ENCODE results near the gene TMEM184C. TPM values are rescaled to one million over a fixed set of nuclear protein-coding genes. Genes with fewer than 3 reads are reported as not detected.

The TMEM184C gene
- 10 to 100 TPM; 12.8 to 31.5 (median 21.6) TPM for polyA plus RNA-seq

- Mint-ChIP-seq H3K27me3 (ENCODE audit: low read depth in 3 of 3) (peaks cover 0 to 9% (median 8%) of the 10 kb centered on the region in 3 donors), H3K27ac (peak within 1 kb of the TSS; percentile 93 to 98 (median 96)), H3K4me1 (peaks cover 48 to 50% of the 10 kb centered on the region in 2 donors), H3K36me3 (peaks cover 0 to 14% (median 9%) of the 10 kb centered on the region in 3 donors), H3K9me3 (no peaks in the 10 kb centered on the region), H3K4me3 (peak within 1 kb of the TSS; percentile 95 to 98 (median 96))
- DNase-seq: peak; percentile 96 to 97 (median 96)
Measured at GRCh38 chr4:147617173-147617840, at the start of gene TMEM184C. TMEM184C (plus strand) TSS chr4:147617397; CDS start chr4:147617957, 560 bp downstream.

DNA sequence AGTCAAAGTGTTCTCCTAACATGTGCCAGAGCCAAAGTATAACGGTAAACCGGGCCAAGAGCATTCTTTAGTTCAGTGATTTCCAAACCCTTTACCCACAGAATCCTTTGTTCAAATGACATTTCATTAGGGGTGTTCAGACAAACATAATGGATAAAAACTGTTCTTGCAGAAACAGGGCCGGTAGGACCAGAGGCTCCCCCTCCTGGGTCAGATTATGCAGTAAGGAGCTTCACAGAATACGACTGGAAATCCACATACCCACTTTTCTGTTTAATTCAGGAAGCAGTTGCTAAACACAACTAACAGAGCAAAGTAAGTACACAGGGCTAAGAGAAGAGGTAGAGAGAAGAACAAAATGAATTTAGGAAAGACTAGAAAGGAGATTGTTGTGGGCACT is 46.6 kb upstream of the TMEM184C start:
- Mint-ChIP-seq H3K4me3 (no peak overlapping the region), H3K4me1 (peaks cover 0 to 2% of the 10 kb centered on the region in 2 donors)

GRCh38 chr4:147571036-147571770 is 46.0 kb upstream of the TMEM184C start:
- Mint-ChIP-seq H3K4me3 (no peak overlapping the region), H3K9me3 (no peaks in the 10 kb centered on the region), H3K27me3 (ENCODE audit: low read depth in 3 of 3) (peaks cover 1 to 10% (median 10%) of the 10 kb centered on the region in 3 donors), H3K4me1 (peaks cover 0 to 7% of the 10 kb centered on the region in 2 donors), H3K27ac (no peak overlapping the region), H3K36me3 (no peaks in the 10 kb centered on the region)
- no peak for DNase-seq

More for the DNA sequence above, 46.6 kb upstream of the TMEM184C start:
- Mint-ChIP-seq H3K36me3 (no peaks in the 10 kb centered on the region), H3K27me3 (ENCODE audit: low read depth in 3 of 3) (peaks cover 1 to 11% (median 10%) of the 10 kb centered on the region in 3 donors), H3K9me3 (no peaks in the 10 kb centered on the region), H3K27ac (no peak overlapping the region)
- no peak for DNase-seq

DNA sequence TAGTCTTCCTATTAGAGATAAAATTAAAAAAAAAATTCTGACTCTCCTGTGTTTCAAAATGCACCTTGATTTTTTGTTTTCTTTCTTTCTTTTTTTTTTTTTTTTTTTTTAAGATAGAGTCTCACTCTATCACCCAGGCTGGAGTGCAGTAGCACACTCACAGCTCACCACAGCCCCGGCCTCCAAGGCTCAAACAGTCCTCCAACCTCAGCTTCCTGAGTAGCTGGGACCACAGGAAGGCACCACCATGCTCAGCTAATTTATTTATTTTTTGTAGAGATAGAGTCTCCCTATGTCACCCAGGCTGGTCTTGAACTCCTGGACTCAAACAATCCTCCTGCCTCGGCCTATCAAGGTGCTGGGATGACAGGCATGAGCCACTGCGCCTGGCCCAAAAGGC is 41.1 kb upstream of the TMEM184C start:
- peaks cover 0 to 10% of the 10 kb centered on the region in 2 donors for H3K4me1 Mint-ChIP-seq
- DNase-seq: peak in 1 of 3 donors; percentile 5
- H3K27ac Mint-ChIP-seq: no peak overlapping the region
- H3K9me3 Mint-ChIP-seq: peaks cover 0 to 1% (median 0%) of the 10 kb centered on the region in 6 donors
- H3K36me3 Mint-ChIP-seq: no peaks in the 10 kb centered on the region
- H3K27me3 Mint-ChIP-seq (ENCODE audit: low read depth in 3 of 3): peaks cover 0 to 6% (median 2%) of the 10 kb centered on the region in 3 donors
- H3K4me3 Mint-ChIP-seq: no peak overlapping the region

GRCh38 chr4:147578051-147578476 is 39.1 kb upstream of the TMEM184C start:
- H3K4me3 Mint-ChIP-seq: no peak overlapping the region
- H3K27ac Mint-ChIP-seq: no peak overlapping the region
- peaks cover 0 to 10% of the 10 kb centered on the region in 2 donors for H3K4me1 Mint-ChIP-seq
- no peaks in the 10 kb centered on the region for H3K36me3 Mint-ChIP-seq
- peaks cover 0 to 6% (median 0%) of the 10 kb centered on the region in 3 donors for H3K27me3 Mint-ChIP-seq (ENCODE audit: low read depth in 3 of 3)
- DNase-seq: no peak
- H3K9me3 Mint-ChIP-seq: peaks cover 0 to 1% (median 0%) of the 10 kb centered on the region in 6 donors

DNA sequence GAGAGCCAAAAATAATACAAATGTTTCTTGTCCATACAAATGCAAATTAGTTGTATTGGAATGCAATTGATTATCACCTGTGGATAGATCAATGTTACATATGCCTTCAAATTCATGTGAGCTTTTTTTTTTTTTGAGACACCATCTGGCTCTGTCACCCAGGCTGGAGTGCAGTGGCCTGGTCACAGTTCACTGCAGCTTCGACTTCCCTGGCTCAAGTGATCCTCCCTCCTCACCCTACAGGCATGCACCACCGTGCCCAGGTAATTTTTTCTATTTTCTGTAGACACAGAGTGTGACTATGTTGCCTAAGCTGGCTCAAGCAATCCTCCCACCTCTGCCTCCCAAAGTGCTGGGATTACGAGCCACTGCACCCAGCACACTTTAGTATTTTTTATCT is 38.6 kb upstream of the TMEM184C start:
- no peak for DNase-seq
- peaks cover 0 to 1% (median 0%) of the 10 kb centered on the region in 6 donors for H3K9me3 Mint-ChIP-seq
- no peak overlapping the region for H3K27ac Mint-ChIP-seq
- H3K27me3 Mint-ChIP-seq (ENCODE audit: low read depth in 3 of 3): peaks cover 0 to 4% (median 0%) of the 10 kb centered on the region in 3 donors
- H3K4me1 Mint-ChIP-seq: peaks cover 0 to 10% of the 10 kb centered on the region in 2 donors
- H3K4me3 Mint-ChIP-seq: no peak overlapping the region
- no peaks in the 10 kb centered on the region for H3K36me3 Mint-ChIP-seq

DNA sequence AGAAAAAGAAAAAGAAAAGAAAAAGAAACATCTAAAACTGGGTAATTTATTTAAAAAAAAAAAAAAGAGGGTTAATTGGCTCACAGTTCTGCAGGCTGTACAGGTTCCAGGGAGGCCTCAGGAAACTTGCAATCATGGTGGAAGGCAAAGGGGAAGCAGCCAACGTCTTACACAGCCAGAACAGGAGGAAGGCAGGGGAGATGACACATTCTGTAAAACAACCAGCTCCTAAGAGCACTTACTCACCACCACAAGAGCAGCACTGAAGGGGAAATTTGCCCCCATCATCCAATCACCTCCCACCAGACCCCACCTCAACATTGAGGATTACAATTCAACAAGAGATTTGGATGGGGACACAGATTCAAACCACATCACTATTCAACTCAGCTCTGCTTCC is 36.8 kb upstream of the TMEM184C start:
- H3K36me3 Mint-ChIP-seq: no peaks in the 10 kb centered on the region
- no peak overlapping the region for H3K27ac Mint-ChIP-seq
- peaks cover 0 to 1% (median 0%) of the 10 kb centered on the region in 6 donors for H3K9me3 Mint-ChIP-seq
- H3K4me1 Mint-ChIP-seq: peaks cover 0 to 10% of the 10 kb centered on the region in 2 donors
- no peak for DNase-seq
- H3K27me3 Mint-ChIP-seq (ENCODE audit: low read depth in 3 of 3): peaks cover 0 to 4% (median 1%) of the 10 kb centered on the region in 3 donors
- peak overlapping the region in 1 of 5 donors; percentile 21 for H3K4me3 Mint-ChIP-seq

DNA sequence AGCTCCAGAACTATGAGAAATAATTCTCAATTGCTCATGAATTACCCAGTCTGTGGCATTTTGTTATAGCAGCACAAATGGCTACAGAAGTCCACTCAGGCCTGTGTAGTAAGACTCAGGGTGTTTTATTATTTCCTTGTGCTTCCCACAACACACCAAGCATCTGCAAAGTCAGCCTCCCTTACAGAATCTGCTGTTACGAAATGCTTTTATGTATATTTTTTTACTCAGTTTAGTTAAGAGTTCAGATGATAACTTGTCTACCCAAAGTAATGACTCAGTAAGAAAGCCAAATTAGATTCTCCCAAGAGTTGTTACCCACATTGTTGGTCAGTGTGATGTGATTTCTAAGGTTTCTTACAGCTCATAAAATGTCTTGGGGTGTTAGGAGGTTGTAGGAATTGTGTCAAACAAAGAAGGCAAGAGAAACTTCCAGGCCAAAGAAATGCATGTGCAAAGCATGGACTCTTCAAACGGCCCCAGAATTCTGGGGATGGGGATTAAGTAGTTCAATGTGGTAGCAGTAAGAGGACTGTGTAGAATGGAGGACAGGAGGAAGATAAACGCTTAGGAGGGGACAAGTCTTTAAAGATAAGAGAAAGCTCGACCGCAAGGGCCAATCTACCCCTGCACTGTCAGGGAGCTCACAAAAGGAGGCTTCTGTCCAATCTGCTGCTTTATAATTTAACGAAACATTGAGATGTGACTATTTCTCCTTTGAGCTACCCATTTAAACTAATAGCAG is 35.4 kb upstream of the TMEM184C start:
- Mint-ChIP-seq H3K27me3 (ENCODE audit: low read depth in 3 of 3) (peaks cover 0 to 5% (median 2%) of the 10 kb centered on the region in 3 donors), H3K4me1 (no peaks in the 10 kb centered on the region), H3K9me3 (peaks cover 0 to 1% (median 0%) of the 10 kb centered on the region in 6 donors), H3K4me3 (no peak overlapping the region), H3K36me3 (no peaks in the 10 kb centered on the region), H3K27ac (no peak overlapping the region)
- DNase-seq: no peak

- no peak overlapping the region for H3K27ac Mint-ChIP-seq
- H3K4me1 Mint-ChIP-seq: no peaks in the 10 kb centered on the region
- DNase-seq: no peak
- H3K9me3 Mint-ChIP-seq: peaks cover 0 to 1% (median 0%) of the 10 kb centered on the region in 6 donors
- H3K4me3 Mint-ChIP-seq: no peak overlapping the region
- no peaks in the 10 kb centered on the region for H3K36me3 Mint-ChIP-seq
- peaks cover 0 to 5% (median 2%) of the 10 kb centered on the region in 3 donors for H3K27me3 Mint-ChIP-seq (ENCODE audit: low read depth in 3 of 3)
Measured at GRCh38 chr4:147582386-147583060, 34.7 kb upstream of the TMEM184C start.

DNA sequence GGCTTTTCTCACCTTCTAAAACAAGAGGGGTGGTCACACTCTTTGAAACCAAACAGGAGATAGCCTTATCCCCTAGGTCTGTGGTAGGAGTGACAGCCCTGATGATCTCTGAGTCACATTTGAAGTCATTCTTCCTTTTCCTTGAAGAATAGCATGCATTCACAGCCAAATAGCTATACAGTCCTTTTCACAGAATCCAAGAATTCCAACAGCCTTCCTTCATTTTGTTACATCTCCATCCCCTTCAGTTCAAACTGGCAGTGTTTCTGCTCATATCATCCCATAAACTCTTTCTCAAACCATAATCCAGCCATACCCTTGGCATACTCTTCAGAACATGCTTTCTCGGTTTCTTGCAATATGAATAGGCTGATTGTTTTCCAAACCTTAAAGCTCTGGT is 33.3 kb upstream of the TMEM184C start:
- DNase-seq: no peak
- no peak overlapping the region for H3K27ac Mint-ChIP-seq
- peaks cover 0 to 1% (median 0%) of the 10 kb centered on the region in 6 donors for H3K9me3 Mint-ChIP-seq
- H3K36me3 Mint-ChIP-seq: no peaks in the 10 kb centered on the region
- H3K4me1 Mint-ChIP-seq: no peaks in the 10 kb centered on the region
- no peak overlapping the region for H3K4me3 Mint-ChIP-seq
- peaks cover 0 to 5% (median 2%) of the 10 kb centered on the region in 3 donors for H3K27me3 Mint-ChIP-seq (ENCODE audit: low read depth in 3 of 3)

DNA sequence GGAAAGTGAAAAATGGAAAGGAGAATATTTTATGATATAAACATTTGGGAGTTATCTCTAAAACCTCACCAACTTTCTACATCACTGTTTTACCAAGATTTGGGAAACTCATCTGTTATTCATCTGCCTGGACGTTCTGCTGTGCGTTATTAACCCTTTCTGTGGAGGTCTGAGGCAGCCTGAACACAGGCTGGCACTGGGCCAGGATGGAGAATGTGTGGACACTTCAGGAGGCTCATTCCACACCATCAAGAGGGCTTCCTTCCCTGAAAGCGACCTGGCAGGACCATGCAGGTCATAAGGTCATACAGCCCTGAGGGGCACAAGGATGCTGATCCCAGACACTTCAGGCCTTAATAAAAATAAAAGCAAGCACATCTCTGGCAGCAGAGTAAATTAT is 31.2 kb upstream of the TMEM184C start:
- no peak overlapping the region for H3K4me3 Mint-ChIP-seq
- H3K4me1 Mint-ChIP-seq: no peaks in the 10 kb centered on the region
- peaks cover 0 to 1% (median 0%) of the 10 kb centered on the region in 6 donors for H3K9me3 Mint-ChIP-seq
- no peak for DNase-seq
- no peak overlapping the region for H3K27ac Mint-ChIP-seq
- no peaks in the 10 kb centered on the region for H3K36me3 Mint-ChIP-seq
- peaks cover 0 to 5% (median 2%) of the 10 kb centered on the region in 3 donors for H3K27me3 Mint-ChIP-seq (ENCODE audit: low read depth in 3 of 3)

GRCh38 chr4:147586637-147587036 is 30.6 kb upstream of the TMEM184C start:
- H3K9me3 Mint-ChIP-seq: peaks cover 0 to 1% (median 0%) of the 10 kb centered on the region in 6 donors
- no peaks in the 10 kb centered on the region for H3K4me1 Mint-ChIP-seq
- DNase-seq: no peak
- no peak overlapping the region for H3K27ac Mint-ChIP-seq
- H3K36me3 Mint-ChIP-seq: no peaks in the 10 kb centered on the region
- H3K4me3 Mint-ChIP-seq: no peak overlapping the region
- H3K27me3 Mint-ChIP-seq (ENCODE audit: low read depth in 3 of 3): peaks cover 0 to 5% (median 3%) of the 10 kb centered on the region in 3 donors

DNA sequence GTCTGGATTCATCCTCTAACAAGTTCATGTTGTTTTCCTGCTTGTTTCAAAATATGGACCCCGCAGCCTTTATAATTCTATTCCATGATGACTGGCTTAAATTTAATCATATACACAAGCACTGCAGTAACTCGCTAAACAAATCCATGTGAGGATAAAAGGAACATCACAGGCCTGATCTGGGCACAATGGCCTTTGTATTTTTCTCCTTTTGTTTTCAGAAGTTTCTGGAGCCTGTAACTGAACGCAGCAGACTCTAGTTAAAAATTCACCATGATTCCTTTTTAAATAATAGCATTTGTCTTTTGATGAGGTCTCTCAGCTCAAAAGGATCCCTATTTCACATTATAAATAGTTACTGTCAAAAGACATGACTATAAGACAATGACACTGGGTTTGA is 30.2 kb upstream of the TMEM184C start:
- H3K4me1 Mint-ChIP-seq: no peaks in the 10 kb centered on the region
- peaks cover 0 to 5% (median 3%) of the 10 kb centered on the region in 3 donors for H3K27me3 Mint-ChIP-seq (ENCODE audit: low read depth in 3 of 3)
- no peaks in the 10 kb centered on the region for H3K36me3 Mint-ChIP-seq
- DNase-seq: no peak
- H3K9me3 Mint-ChIP-seq: peaks cover 0 to 1% (median 0%) of the 10 kb centered on the region in 6 donors
- H3K27ac Mint-ChIP-seq: no peak overlapping the region
- H3K4me3 Mint-ChIP-seq: no peak overlapping the region

All from immature natural killer cell (primary cell).